ENCODE measurements around the gene LRRC10.
A peak's percentile ranks its signal among the peaks of the same experiment; 100 is the strongest.
"Not testable (repeated sequence)": the region's sequence is repeated elsewhere in the genome, so short reads cannot be mapped to it uniquely, and the experiment has no call there.

Gene LRRC10

GRCh38 chr12:69616025-69616424, 5.3 kb upstream of the LRRC10 start:
- FAIRE-seq: no peak

GRCh38 chr12:69613351-69613750, 2.6 kb upstream of the LRRC10 start:
- FAIRE-seq: no peak

DNA sequence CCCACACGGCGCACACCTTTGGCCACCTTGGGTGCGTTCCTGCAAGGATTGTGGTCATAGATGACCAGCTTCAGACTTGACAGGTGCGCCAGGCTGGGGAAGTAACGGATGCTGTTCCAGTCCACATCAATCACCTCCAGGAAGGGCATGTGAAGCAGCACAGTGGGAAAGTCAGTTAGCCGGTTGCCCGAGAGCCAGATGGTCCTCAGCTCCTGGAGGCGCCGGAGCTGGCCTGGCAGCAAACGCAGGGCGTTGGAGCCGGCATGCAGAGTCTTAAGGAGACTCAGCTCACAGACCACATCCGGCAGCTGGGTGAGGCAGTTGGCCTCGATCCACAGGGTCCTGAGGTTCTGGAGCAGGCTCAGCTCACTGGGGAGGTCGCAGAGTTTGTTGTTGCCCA, 581 bp downstream of the LRRC10 start:
- FAIRE-seq: no peak

GRCh38 chr12:69608114-69608513, 2.6 kb downstream of the LRRC10 start:
- no peak for FAIRE-seq

GRCh38 chr12:69604275-69604674, 6.4 kb downstream of the LRRC10 start:
- FAIRE-seq: not testable (repeated sequence)

GRCh38 chr12:69603556-69603955, 7.2 kb downstream of the LRRC10 start:
- FAIRE-seq: not testable (repeated sequence)

DNA sequence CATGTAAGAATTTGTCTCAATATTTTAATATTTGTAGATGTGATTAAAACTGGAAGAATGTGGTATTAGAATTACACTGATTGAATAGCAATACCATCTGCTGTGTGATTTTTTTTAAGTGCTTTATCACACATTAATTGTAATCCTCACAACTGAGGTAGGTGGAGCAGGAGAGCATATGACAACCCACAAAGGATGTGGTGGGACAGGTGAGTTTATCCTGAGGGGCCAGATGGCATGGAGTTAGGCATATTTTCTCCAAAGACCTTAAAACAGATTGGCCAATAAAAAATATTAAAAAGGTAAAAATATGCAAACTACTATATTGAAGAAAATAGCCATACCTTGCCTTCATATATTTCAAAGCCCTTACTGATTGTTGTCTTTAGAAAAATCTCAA, 7.8 kb downstream of the LRRC10 start:
- no peak for FAIRE-seq

GRCh38 chr12:69601962-69602685, 8.6 kb downstream of the LRRC10 start:
- FAIRE-seq: no peak

- no peak for FAIRE-seq
Measured at GRCh38 chr12:69600804-69601203, 9.9 kb downstream of the LRRC10 start.

GRCh38 chr12:69598174-69598753, 12.4 kb downstream of the LRRC10 start:
- no peak for FAIRE-seq

- no peak for FAIRE-seq
Measured at GRCh38 chr12:69595689-69596088, 15.0 kb downstream of the LRRC10 start.

- no peak for FAIRE-seq
Measured at GRCh38 chr12:69589082-69589481, 21.6 kb downstream of the LRRC10 start.

DNA sequence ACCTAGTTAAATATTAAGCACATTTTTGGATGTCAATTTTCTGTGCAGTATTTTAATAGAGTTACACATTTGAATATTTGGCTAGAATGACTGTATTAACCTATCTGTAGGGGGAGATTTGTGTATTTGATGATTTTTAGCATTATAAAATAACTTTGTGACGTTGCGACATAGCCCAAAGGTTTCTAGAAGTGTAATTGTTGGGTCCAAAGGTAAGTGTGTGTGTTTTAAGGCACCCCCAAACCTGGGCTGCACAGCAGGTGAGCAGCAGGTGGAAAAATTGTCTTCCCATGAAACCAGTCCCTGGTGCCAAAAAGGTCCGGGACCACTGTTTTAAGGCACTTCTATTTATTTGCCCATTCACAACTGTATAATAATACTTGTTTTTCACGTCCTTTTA, 22.2 kb downstream of the LRRC10 start:
- FAIRE-seq: no peak

DNA sequence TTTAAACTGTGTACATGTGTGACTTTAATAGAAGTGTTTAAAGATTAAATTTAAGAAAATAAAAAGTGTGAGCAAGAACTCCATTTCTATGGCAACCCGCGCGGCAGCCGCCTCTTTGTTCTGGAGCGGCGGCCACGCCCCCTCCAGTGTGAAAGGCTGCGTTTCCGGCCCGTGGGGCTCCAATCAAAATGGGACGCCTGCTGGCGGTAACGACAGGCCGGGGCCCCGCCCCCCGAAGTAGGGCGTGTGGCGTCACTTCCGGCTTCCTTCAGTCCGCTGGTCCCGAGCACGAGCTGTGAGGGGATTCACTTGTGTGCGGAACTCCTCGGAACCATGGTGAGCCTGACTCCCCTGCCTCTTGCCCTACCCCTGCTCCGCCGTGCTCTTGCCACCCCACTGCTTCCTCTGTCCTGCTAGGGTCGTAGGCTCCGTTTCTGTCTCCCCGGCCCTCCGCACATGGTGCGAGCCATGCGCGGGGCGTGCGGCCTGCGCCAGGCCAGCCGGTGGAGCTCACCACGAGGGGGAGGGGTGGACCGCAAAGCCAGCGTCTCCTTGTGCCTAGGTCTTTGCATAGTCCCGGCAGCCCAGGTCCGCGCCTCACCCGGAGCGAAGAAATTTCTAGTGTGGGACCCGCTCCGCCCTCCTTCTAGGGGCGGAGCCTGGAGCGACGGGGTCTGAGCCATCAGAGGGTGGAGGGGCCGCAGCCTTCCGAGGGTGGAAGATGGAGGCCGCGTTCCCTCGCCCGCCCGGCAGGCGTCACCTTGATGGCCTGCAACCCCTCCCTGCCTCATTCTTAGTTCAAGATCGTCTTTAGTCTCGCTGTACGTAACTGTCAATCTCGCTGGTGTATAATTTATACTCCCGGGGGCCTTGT, 25.3 kb downstream of the LRRC10 start, which contains the start of gene CCT2:
CCT2 (plus strand) TSS at position 271 of the 874 bp plus-strand sequence; CDS start at position 334, 63 bp downstream.
- peak; percentile 96 for FAIRE-seq

- FAIRE-seq: no peak
Measured at GRCh38 chr12:69583203-69583602, 27.5 kb downstream of the LRRC10 start.

DNA sequence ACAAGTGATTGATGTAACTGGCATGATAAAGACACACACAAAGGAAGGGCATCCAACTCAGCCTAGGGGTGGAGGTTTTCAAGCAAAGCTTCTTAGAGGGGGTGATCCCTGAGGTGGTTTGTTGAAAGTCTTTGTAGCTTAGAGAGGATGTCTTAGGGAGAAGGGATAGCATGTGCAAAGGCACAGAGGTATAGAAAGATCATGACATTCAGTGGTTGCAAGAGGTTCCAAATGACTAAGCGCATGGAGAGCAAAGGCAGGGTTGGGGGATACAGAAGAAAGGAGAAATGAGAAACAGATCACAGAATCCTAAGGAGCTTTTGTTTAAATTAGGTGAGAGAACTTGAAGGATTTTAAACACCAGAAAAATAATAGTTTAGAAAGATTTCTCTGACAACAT, 30.6 kb downstream of the LRRC10 start:
- no peak for FAIRE-seq

DNA sequence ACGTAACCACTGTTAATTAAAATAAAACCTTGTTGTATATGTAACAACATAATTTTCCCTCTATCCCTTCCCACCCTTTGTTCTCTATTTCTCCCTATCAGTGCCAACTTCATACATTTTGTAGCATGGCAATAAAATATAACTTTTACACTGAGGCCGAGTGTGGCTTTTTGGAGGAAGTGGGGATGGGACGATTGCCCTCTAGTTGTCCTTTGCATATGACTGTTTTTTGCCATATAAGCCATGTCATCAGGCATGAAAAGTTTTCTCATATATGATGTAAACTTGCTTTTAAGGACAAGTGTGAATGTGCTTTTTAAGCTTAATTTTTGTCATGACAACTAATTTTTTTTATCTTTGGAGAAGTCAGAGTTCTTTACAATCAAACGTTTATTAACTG, 31.7 kb downstream of the LRRC10 start:
- no peak for FAIRE-seq

GRCh38 chr12:69578283-69578682, 32.4 kb downstream of the LRRC10 start:
- no peak for FAIRE-seq

DNA sequence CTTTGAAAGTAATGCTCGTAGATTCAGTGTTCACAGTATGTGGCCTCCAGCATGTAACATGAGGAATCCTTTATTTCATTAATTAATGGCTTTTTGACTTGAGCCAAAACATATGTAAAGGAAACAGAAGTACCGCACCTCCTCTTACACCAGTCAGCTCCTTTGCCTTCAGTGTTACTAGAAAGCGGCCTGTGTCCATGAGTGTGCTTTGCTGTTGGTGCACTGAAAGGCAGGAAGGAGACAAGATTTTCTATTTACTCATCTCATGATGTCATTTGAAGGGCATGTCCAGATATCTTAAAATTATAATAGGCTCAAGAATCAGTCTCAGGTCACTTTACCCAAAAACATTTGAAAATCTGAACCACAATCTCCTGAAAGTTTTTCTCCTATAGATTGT, 35.4 kb downstream of the LRRC10 start:
- no peak for FAIRE-seq

DNA sequence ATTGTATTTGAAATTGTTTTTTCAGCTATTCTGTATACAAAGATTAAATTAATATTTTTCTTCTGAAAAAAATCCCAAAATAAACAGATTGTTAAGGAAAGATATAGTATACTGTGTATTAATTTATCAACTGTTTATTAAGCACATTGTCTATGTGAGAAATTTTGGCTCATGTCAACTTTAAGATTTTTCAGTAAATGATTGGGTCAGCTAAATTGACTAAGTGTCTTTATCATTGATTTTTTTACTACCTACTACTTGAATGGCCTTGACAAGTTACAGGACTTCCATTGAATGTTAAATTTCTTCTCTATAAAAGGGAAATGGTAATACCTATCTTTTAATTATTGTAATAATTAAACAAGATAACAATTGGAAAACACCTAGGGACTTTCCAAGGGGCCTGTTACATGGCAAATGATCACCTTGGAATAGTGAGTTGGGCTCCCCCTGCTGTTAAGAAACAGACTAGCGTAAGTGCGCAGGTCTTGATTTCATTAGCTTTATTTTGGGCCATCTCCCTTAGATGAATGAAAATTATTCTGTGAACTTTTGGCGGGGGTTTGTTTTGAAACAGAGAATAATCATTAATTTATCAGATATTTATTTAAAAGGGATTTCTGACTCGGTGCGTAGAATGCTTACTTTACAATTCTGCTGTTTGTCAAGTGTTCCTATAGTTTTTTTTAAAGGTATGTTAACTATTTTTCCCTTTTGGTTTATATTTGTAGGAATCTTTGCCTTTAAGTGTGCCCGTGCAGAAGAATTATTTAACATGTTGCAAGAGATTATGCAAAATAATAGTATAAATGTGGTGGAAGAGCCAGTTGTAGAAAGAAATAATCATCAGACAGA, 39.9 kb downstream of the LRRC10 start:
- peak; percentile 91 for FAIRE-seq

DNA sequence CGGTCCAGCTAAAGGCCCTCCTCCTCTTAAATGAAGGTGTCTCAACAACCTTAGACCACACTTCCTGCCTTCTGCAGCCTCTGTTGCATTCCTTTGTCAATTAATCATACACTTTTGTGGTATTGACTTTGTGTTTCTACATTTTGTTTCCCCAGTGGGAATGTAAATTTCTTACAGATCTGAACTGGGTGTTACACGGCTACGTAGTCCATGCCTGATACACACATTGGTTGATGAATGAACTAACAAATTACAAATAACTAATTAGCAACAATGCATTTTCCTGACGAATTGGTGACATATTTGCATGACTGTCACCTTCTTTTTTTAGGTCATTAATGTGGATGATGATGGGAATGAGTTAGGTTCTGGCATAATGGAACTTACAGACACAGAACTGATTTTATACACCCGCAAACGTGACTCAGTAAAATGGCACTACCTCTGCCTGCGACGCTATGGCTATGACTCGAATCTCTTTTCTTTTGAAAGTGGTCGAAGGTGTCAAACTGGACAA, 40.6 kb downstream of the LRRC10 start:
- no peak for FAIRE-seq

DNA sequence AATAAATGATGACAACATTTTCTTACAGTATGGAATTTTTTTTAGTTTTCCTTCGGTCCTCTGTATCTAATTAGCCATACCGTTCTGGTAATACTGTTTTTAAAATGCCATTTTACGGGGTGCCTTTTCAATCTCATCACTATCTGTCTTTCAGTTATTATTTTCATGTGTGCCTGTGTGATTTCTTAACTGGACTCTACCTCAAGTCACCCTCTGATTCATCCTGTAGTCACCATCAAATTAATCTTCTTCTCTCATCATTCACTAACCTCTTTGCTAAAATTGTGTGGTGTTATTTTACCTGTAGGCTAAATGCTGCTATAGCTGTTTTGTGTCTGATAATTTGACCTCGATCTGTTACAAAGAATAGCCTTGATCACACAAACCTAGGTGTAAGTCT, 41.5 kb downstream of the LRRC10 start:
- FAIRE-seq: no peak

DNA sequence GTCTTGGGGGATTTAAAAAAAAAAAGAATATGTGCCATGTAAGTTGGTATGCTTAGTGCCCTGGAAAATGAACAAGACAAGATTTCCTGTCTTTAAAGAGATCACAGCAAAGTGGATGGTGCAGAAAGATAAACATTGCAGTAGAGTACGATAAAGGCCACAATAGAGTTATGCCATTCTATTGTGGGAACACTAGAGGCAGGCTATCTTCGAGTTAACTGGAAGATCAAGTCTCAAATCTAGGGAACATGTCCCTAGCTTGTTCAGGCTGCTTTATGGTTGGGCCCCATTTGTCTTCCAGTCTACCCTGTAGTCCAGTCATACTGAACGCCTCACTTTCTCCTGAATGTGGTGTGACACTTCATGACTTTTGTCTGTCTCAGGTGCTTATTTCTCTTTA, 44.1 kb downstream of the LRRC10 start:
- no peak for FAIRE-seq

All from A204.1 (cell line).